Body of pancreas (tissue), 4 donors: ENCODE results near the gene PRDX6. TPM values are rescaled to one million over a fixed set of nuclear protein-coding genes. Genes with fewer than 3 reads are reported as not detected.

ENCODE experiments used
- ATAC-seq: fragments of 150-250 bp; one replicate; pipeline ENCODE4 v1.9.1; 2016
- DNase-seq, 4 donors: peaks; one replicate each; pipeline ENCODE4 v3.0.0-alpha.2; 2019
- H3K27ac ChIP-seq, 4 donors: fragments of 200-600 bp; sonication (generic); 1 replicate in 3 of 4; 2 replicates in 1 of 4; pipeline versions ENCODE4 v1.5.1 to v1.6.1; 2016 to 2019; ENCODE audit warnings: mild to moderate bottlenecking in 1 of 4, mixed read lengths in 1 of 4, moderate library complexity in 1 of 4
- H3K27me3 ChIP-seq, 2 donors: fragments of 200-600 bp; sonication (generic); one replicate each; pipeline ENCODE4 v1.6.0; 2016; ENCODE audit warnings: mild to moderate bottlenecking in 1 of 2
- H3K36me3 ChIP-seq, 2 donors: fragments of 200-600 bp; sonication (generic); replicated peaks in 1 of 2; 2 replicates each; pipeline ENCODE4 v1.5.1; 2016; ENCODE audit warnings: low read depth in 2 of 2; ENCODE audit not compliant: insufficient read depth in 1 of 2
- H3K4me1 ChIP-seq: fragments of 200-600 bp; sonication (generic); one replicate; pipeline ENCODE4 v1.6.0; 2016
- H3K4me3 ChIP-seq, 2 donors: fragments of 200-600 bp; sonication (generic); 1 replicate in 1 of 2; 2 replicates in 1 of 2; pipeline ENCODE4 v1.5.1; 2016 to 2019
- H3K9me3 ChIP-seq, 3 donors: fragments of 200-600 bp; sonication (generic); 1 replicate in 2 of 3; 2 replicates in 1 of 3; pipeline ENCODE4 v1.5.1; 2016
- CTCF ChIP-seq, 7 experiments: fragments of 450-650 bp in 4 of 7; fragments of 200-600 bp in 3 of 7; sonication (generic) in 3 of 7; IDR thresholded peaks; one replicate each; pipeline ENCODE4 v1.5.1; 2016 to 2019; ENCODE audit warnings: antibody characterized with exemption in 7 of 7
- POLR2A ChIP-seq, 3 donors: fragments of 450-650 bp; IDR thresholded peaks; one replicate each; pipeline ENCODE4 v1.6.1; 2016; ENCODE audit warnings: antibody characterized with exemption in 3 of 3, mild to moderate bottlenecking in 2 of 3
- WGBS, 2 donors: methylation state at CpG; one replicate each; pipeline ENCODE4 v1.1.5; 2017; 5-methylcytosine and 5-hydroxymethylcytosine counted together
- intact Hi-C: fragments of 100-400 bp; cut with DNase I; formaldehyde crosslinking; loops from one replicate; pipeline ENCODE4 v1.15.1; 2023
- total RNA-seq, 2 donors: library from RNA; depleted of rRNA; stranded (reverse); fragments of >200 nt; gene quantifications; one replicate each; pipeline ENCODE4 v1.1.0, GENCODE V29; 2016

The PRDX6 gene
- total RNA-seq = 100 to 1,000 TPM in 1 of 2 donors, 10 to 100 TPM in 1; 64.1 to 222 TPM

GRCh38 chr1:173477286-173478093 is at the start of gene PRDX6:
PRDX6 (plus strand) TSS chr1:173477335; CDS start chr1:173477398, 63 bp downstream.
- Histone ChIP-seq H3K27me3 (no peaks in the 10 kb centered on the region), H3K27ac (peak within 1 kb of the TSS; percentile 92 to 99 (median 98)), H3K4me1 (peaks cover 44% of the 10 kb centered on the region), H3K36me3 (peaks cover 0 to 10% of the 10 kb centered on the region in 2 donors), H3K4me3 (peak within 1 kb of the TSS; percentile 63 to 68), H3K9me3 (no peaks in the 10 kb centered on the region)
- TF ChIP-seq POLR2A (IDR thresholded peaks at IDR 0.05) (peak; percentile 39 to 87 (median 83)), CTCF (IDR thresholded peaks at IDR 0.05) (peak in 2 of 7 experiments; percentile 7 to 8)
- peak; percentile 58 for ATAC-seq
- DNase-seq = peak; percentile 60 to 69 (median 66)
- 0% methylated on average over 13 to 59 of the region's 69 CpGs for WGBS, 2 donors
- intact Hi-C loops = no loop called here

GRCh38 chr1:173429471-173430402 is 47.4 kb upstream of the PRDX6 start:
- Histone ChIP-seq H3K4me3 (no peak overlapping the region), H3K9me3 (no peaks in the 10 kb centered on the region), H3K27me3 (no peaks in the 10 kb centered on the region), H3K27ac (peak overlapping the region; percentile 63 to 85 (median 71)), H3K4me1 (peaks cover 18% of the 10 kb centered on the region), H3K36me3 (no peaks in the 10 kb centered on the region)
- ATAC-seq = peak; percentile 92
- DNase-seq = peak; percentile 84 to 89 (median 86)
- WGBS, 2 donors = 10 to 13% methylated on average over 15 of the region's 15 CpGs
- intact Hi-C loops = loop anchor here (10.0 kb wide), 2 partner anchors 65 to 405 kb away; no protein-coding TSS in a partner anchor
- peak; percentile 55 to 88 (median 74) for TF ChIP-seq CTCF (IDR thresholded peaks at IDR 0.05)
- TF ChIP-seq POLR2A (IDR thresholded peaks at IDR 0.05) = peak in 2 of 3 donors; percentile 54 to 61

GRCh38 chr1:173430677-173431303 is 46.3 kb upstream of the PRDX6 start:
- no peaks in the 10 kb centered on the region for H3K27me3 ChIP-seq
- intact Hi-C loops = no loop called here
- 3 to 4% methylated on average over 2 of the region's 2 CpGs for WGBS, 2 donors
- H3K4me3 ChIP-seq = no peak overlapping the region
- TF ChIP-seq POLR2A (IDR thresholded peaks at IDR 0.05) (no peak), CTCF (IDR thresholded peaks at IDR 0.05) (no peak)
- H3K36me3 ChIP-seq = no peaks in the 10 kb centered on the region
- no peaks in the 10 kb centered on the region for H3K9me3 ChIP-seq
- no peak for DNase-seq
- no peak for ATAC-seq
- H3K4me1 ChIP-seq = peaks cover 18% of the 10 kb centered on the region
- H3K27ac ChIP-seq = peak overlapping the region in 2 of 4 donors; percentile 63 to 85

GRCh38 chr1:173431304-173432045 is 45.7 kb upstream of the PRDX6 start:
- ATAC-seq (peak; percentile 70), DNase-seq (peak; percentile 86 to 94 (median 93))
- no peaks in the 10 kb centered on the region for H3K9me3 ChIP-seq
- 29% methylated on average over 6 of the region's 6 CpGs for WGBS, 2 donors
- peaks cover 18% of the 10 kb centered on the region for H3K4me1 ChIP-seq
- H3K27ac ChIP-seq = no peak overlapping the region
- intact Hi-C loops = no loop called here
- TF ChIP-seq POLR2A (IDR thresholded peaks at IDR 0.05) (no peak), CTCF (IDR thresholded peaks at IDR 0.05) (peak; percentile 81 to 95 (median 86))
- no peaks in the 10 kb centered on the region for H3K36me3 ChIP-seq
- no peaks in the 10 kb centered on the region for H3K27me3 ChIP-seq
- H3K4me3 ChIP-seq = no peak overlapping the region
